GM21576 (cell line): ENCODE results near the gene POLN.
"Not testable (repeated sequence)": the region's sequence is repeated elsewhere in the genome, so short reads cannot be mapped to it uniquely, and the experiment has no call there.

ENCODE experiments used
- ATAC-seq: cut with Tn5 transposase; IDR thresholded peaks from one replicate; pipeline ENCODE4 v1.9.1; 2021; ENCODE audit warnings: mild to moderate bottlenecking, moderate library complexity; ENCODE audit not compliant: unreplicated experiment

The POLN gene

DNA sequence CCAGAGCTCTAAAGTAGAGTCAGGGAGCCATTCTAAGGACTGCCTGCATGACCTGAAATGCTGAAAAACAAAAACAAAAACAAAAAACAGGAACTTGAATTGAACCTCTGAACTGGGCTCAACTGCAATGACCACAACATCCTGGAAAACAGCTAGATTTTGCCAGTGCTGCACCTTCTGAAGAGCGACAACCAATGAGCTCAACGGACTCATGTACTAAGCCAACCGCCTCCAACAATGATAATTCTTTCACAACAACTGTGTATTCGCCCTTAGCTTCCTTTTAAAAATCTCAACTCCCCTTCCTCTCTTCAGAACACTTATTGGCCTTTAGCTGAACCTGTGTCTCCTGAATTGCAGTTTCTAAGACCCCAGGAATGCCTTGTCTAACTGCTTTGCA lies 69.8 kb downstream of the POLN start:
- ATAC-seq: no peak

DNA sequence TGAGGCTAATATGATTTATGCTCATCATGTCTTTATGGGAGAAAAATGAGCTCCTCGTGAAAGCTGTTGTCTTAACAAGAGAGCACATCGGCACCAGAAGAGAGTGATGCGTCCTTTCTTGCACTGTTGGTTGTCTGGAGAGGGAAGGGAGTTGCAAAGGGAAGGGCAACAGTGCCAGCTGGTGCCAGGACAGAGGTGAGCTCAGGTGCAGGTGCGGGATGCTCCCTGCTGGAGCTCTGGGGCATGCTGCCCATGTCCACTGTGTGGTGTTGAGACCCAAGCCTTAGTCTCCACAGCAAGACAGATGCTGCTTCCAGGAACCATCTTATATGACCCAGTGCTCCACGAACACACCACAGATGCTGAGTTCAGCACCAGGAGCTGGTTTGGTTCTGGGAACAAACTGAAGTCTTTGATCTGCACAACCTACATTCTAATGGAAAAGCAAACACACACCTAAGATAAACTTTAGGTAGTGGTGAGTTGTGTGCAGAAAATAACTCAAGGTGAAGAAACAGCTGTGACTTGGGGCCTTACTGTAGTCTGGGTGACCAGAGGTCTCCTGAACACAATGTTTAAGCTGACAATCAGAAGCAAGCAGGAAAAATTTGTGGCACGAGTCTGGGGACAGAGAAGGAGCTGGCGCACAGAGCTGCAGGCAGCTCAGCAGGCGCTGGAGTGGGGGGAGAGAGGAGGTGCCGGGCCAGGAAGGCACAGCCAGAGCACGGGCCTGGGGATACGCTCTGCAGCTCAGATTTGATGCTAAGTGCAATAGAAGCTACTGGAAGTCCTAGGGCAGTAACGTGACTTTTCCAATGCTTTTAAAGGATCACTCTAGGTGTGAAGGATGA lies 73.2 kb downstream of the POLN start:
- ATAC-seq: no peak

DNA sequence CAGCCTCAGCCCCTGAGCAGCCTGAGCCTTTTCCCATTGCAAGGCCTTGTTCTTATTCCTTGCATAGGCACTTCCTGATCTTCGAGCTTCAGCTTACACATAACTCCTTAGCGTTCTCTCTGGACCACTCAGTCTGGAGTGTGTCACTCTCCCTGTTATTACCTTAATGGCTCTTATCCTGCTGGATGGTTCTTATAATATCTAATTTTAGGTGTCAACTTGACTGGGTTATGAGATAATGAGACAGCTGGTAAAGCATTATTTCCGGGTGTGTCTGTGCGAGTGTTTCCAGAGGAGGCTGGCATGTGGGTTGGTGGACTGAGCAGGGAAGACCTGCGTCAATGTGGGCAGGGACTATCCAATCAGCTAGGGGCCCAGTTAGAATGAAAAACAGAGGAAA lies 75.7 kb downstream of the POLN start:
- ATAC-seq: no peak

DNA sequence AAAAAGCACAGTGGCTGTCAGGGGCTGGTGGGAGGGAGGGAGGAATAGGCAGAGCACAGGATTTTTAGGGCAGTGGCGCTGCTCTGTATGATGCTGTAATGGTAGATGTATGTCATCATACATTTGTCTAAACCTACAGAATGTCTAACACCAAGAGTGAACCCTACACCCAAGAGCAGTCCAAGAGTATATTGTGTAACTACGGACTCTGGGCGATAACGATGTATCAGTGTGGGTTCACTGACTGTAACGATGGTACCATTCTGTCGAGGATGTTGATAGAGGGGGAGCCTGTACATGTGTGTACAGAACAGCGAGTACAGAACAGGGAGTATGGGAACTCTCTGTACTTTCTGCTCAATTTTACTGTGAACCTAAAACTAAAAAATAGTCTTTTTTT lies 76.5 kb downstream of the POLN start:
- no peak for ATAC-seq

DNA sequence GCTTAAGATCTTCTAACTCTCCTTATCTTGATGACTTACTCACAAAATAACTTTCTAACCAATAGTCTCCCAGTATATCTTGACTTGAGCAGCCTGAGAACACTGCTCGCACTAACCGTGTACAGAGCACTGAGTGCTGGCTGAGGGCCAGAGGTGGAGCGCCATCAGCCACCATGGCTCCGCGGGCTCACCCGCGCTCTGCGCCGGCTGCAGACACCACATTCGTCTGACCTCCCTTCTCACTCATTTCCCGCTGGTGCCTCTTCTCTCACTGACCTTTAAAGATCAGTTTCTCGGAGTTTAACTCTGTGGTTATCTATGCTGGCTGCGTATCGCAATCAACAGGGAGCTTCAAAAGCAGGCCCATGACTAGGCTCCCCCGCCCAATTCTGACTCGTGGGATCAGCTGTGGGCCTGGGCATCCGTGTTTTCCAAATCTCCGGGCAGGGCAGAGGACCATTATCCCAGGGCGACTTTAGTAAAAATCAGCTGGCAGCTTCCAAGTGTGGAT lies 78.6 kb downstream of the POLN start:
- no peak for ATAC-seq

DNA sequence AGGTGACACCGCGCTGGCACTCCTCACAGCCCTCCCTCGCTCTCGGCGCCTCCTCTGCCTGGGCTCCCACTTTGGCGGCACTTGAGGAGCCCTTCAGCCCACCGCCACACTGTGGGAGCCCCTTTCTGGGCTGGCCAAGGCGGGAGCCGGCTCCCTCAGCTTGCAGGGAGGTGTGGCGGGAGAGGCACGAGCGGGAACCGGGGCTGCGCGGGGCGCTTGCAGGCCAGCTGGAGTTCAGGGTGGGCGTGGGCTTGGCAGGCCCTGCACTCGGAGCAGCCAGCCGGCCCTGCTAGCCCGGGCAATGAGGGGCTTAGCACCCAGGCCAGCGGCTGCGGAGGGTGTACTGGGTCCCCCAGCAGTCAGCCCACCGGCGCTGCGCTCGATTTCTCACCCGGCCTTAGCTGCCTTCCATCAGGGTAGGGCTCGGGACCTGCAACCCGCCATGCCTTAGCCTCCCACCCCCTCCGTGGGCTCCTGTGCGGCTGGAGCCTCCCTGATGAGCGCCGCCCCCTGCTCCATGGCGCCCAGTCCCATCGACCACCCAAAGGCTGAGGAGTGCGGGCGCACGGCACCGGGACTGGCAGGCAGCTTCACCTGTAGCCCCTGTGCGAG lies 80.7 kb downstream of the POLN start:
- ATAC-seq: not testable (repeated sequence)

DNA sequence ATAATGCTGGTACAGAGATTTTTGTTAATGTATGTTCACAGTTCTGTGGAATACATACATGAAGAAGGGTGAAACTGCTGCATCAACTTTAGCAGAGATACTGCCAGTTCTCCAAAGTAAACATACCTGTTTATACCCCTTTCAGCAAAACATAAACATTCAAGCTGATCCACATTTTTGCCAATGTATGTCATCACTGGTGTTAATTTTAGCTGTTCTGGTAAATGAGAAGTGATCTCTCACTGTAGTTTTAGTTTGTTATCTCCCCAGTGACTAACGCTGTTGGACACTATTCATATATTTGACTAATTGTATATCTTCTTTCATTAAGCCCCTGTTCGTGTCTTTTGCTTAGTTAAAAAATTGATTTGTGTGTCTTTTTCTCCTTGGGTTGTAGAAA lies 82.0 kb downstream of the POLN start:
- no peak for ATAC-seq

DNA sequence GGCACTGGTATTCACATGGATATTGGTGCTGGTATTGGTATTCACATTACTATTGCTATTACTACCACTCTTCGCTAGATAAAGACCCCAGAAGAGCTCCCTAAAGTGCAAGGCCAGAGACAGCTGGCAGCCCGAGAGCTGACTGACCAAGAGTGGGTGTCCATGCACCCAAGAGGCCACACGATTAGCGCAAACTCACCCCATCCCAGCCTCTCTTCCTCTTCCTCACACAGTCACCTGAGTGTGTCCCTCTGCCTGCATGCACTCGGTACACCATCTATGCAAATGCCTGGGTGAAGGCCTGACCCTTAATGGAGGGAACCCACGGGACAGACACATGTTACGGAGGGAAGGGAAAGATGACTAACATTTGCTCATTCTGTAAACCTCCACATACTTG lies 86.7 kb downstream of the POLN start:
- no peak for ATAC-seq

DNA sequence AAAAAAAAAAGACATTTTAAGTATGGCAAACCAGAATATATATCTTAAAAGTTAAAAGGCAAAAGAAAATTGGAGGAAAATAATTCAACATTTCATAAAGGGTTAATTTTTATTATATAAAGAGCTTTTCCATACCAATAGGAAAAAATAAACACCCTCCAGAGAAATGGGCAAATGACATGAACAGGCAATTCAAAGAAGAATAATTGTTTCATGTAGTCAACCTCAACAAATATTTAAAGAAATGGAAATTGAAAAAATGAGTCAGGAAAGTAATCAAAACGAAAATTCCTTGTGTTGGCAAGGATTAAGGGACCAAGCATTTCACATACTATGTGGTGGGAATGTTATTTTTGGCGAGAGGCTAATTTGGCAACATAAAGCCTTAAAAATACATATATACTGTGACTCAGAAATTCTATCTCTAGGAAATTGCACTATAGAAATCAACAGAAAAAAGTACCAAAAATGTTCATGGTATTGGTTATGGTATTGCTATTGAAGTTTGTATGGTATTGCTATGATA lies 87.6 kb downstream of the POLN start:
- ATAC-seq: no peak

DNA sequence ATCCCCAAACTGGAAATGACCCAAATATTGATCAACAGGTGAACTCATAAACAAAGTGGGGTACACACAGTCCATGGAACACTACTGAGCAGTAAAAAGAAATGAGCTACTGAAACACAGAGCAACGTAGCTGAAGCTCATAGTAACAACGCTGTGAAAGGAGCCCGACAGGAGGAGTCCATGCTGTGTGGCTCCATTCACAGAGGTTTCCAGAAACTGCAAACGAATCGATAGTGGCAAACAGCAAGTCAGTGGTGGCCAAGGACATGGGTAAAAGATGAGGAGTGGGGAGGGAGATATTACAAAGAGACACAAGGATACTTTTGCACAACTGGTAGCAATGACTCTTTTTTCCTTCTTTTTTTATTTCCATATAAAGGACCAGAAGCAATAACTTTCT lies 90.4 kb downstream of the POLN start:
- no peak for ATAC-seq

DNA sequence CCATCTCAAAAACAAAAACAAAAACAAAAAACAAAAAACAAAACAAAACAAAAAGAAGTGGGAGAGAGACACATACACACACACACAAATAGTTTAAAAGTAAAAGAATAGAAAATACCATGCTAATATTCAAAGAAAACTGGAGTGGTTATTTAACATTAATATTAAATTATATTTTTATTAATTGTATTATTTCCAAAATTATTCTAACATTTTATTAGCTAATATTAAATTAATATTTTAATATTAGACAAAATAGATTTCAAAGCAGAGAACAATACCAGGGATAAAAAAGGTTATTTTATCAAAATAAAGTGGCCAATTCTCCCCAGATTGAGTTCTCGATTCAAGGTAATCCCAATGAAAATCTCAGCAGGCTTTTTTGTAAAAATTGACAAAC lies 91.8 kb downstream of the POLN start:
- no peak for ATAC-seq

DNA sequence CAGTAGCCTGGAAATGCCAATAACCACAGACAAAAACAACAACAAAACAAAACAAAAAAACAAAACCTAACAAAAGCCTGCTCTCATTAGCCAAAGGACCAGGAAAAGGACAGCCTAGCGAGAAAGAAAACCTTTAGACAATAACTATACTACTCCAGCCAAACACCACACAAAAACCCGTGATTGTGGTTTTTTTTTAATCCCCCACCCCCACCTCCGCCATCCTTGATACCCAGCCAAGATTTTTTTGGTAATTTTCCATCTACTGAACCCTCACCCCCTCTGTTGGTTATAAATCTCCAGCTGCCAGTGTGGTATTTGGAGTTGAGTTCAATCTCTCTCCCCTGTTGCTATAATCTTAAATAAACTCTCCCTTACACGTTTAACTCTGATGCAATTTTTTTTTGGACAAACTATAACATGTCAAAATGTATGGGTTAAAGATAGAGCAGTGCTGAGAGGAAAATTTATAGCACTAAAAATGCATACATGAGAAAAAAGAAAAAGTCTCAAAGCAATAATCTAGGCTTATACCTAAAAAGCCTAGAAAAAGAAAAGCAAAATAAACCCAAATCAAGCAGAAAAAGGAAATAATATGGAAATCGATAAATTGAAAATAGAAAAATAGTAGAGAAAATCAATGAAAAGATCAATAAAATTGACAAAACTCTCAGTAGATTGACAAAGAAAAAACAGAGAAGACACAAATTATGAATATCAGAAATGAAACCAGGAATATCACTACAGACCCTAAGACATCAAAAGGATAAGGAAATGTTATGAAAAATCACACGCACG lies 99.1 kb downstream of the POLN start:
- no peak for ATAC-seq

DNA sequence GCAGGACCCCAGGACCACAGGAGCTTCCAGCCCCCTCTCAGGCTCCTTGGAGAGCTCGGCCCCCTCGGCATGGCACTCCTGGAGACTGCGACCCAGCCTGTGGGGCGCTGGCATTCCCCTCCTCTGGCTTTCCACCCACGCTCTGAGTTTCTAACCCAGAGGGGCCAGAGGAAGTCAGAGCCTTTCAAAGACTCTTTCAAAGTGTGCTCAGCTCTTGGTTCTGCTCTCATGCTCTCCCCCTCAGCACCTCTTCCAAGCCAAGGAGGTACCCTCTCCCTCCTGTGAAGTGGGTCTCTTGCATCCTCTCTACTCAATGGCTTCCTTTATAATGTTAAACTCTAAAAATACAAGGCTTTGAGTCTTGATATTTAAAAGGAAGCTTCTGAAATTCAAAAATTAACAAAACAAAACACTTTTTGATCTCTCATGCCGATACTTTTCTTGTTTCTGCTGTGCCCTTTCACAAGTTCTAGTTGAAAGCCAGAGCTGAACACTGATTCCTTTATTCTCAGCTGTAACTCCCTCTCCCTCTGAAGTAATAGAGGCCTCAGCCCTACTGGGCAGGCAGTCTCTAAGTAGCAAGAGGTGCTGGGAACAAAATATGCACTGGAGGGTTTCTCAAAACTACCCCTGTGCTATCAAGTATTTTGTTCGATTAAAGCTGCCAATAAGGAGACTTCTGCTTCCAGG lies 100.0 kb downstream of the POLN start:
- no peak for ATAC-seq

DNA sequence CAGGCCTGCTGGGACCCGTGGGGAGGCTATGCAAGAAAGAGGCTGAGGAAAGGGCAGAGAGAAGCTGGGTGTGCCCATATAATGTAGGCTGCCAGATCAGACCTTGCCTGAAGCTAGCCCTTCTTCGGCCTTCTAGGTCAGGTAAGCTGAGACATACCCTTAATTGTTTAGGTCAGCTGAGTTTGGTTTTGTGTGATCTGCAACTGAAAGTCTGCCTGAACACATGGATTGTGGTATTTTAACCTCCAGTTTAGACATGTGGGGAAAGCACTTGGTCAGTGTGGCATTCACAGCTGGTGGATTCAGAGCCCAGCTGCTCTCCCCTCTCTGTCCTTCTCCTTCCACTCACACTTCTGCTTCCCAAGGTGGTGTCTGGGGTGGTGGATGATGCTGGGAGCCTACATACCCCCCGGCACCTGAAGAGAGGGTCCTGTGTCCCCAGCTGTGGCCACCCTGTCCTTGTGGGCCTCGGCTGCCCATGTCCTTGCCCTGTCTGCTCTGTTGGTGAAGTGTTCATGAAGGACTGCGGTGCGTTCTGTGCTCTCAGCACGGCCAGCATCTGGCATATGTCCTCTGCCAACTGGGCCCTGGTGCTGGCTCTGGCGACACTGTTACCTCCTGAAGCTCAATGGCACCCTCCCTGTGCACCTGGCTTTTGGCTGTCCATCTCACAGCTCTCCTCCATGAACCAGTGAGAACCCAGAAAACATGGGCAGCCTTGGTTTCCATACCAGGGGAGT lies 100.7 kb downstream of the POLN start:
- ATAC-seq: no peak

DNA sequence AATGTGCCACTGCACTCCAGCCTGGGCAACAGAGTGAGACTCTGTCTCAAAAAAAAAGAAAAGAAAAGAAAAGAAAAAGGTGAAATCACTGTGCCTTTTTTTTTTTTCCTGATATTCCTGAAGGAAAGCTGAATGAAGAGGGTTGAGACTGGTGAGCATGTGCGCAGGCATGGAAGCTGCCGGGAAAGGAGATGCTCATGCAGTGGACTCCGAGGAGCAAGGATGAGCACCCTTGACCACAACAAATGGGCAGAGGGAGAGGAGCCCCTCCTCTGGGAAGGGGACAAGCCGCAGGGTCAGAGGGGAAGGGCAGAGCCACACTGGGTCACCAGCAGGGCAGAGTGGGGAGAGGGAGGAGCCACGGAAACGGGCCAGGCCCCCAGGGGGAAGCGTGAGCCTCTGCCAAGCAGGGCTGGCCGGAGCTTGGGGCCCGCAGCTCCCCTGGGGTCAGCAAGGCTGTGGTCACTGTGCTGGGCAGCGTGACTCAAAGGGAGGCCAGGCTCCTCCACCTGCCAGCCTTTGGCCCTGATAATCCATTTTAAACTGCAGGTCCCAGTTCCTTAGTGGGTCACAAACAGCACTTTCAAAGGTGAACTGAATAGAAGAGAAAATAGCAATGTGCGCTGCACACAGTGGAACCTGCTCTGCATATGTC lies 102.9 kb downstream of the POLN start:
- no peak for ATAC-seq

DNA sequence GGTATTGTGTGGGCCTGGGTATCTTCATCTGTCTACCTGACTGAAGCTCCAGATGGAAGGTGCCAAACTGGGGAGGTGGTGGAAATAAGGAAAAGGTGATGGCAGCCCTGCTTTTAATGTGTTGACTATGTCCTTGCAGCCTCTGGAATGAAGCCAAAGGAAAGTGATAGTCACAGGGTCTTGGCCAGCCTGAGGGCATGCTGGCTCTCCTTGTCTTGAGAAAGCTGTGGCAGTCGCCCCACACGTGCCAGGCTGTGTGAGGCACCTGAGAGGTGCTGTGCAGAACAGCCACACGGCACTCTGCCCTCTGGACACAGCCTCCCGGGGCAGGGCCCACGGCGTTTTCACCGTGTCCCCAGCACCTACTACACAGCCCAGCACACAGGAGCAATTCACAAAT lies 105.2 kb downstream of the POLN start:
- no peak for ATAC-seq

DNA sequence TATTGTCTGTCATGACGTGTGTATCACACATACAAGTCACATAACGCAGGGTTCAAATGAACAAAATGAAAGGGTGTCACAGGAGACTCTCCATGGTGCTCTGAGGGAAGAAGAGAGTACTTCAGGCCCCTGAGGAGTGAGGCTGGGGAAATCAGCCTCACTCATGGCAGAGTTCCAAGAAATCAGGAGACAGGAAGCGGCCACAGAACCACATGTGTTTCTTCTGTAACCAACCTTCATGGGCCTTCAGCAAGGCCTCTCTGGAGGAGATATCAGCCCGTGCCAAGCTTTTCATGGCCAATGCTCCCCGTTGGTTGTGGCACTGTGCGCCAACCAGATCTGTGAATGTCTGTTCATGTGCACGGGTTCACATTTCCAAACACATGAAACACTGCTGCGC lies 106.8 kb downstream of the POLN start:
- no peak for ATAC-seq

DNA sequence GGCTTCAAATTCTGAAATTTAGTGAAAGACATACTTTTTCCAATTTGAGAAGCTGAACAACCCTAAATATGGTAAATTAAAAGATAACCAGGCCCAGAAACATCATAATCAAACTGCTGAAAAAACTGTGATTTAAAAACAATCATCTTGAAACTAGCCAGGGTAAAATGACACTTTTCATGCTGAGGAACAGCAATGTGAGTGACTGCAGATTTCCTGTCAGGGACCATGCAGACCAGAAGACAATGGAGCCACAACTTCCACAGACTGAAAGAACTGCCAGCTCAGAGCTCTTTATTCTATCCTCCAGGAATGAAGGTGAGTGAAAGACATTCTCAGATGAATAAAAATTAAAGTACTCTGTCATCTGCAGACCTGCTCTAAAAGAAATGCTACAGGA lies 109.5 kb downstream of the POLN start:
- ATAC-seq: no peak

DNA sequence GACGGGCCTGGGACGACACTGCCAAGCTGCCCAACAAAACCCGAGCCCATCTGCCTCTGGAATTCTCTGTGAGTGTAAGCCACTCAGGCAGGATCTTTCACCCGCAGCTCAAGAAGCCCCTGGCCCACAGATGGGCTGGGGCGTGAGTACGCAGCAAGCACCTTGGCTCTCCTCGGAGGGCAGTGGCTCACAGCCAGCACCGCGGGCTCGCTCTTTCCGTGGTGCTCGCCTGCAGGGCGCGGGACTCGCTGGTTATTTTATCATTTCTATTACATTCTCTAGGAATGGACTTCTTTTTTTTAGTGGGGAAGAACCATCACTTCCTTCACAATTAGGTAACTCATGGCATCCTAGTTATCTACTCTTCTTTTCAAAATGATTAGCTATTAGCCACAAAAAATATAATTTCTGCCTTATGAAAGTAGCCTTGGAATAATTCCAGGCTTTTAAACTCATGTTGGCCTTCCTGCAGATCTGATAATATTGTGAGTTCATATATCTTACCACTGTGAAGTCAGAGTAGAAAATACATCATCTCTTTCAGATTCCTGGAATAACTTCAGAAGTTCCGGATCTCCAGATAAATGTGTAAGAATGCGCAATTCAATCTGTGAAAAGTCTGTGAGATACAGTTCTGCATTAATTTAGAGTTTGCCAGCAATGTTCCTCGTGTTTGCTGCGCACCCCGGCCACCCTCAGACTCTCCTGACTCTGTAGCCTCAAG lies 114.2 kb downstream of the POLN start:
- no peak for ATAC-seq
